AG04449 (cell line): ENCODE data around the gene KDR.

ENCODE experiments used
- CTCF ChIA-PET: fragments of 350-600 bp; formaldehyde crosslinking; extraction: SDS; loops from one replicate; lab custom pipeline; 2021; ENCODE audit warnings: antibody characterized with exemption; lab: Yijun Ruan, JAX
- POLR2A ChIA-PET: fragments of 400-600, 350-600 bp; formaldehyde crosslinking; extraction: SDS; loops from one replicate; lab custom pipeline; 2020; ENCODE audit warnings: antibody characterized with exemption, inconsistent platforms; lab: Yijun Ruan, JAX
- DNase-seq: peaks from one replicate; pipeline ENCODE4 v3.0.0-alpha.2; 2010; ENCODE audit warnings: low read depth, low spot score
- H3K4me3 ChIP-seq: 2 replicates; pipeline ENCODE4 v1.5.1; 2011; ENCODE audit warnings: low read depth, mild to moderate bottlenecking, control low read depth, low read length
- CTCF ChIP-seq: IDR thresholded peaks from one replicate; pipeline ENCODE4 v1.5.1; 2011; ENCODE audit warnings: mild to moderate bottlenecking, moderate library complexity, low read length, control low read depth, inconsistent platforms; ENCODE audit not compliant: insufficient read depth; ENCODE audit errors: missing control alignments

Gene KDR

GRCh38 chr4:55033296-55033695 is 92.1 kb downstream of the KDR start:
- no peak overlapping the region for H3K4me3 ChIP-seq
- TF ChIP-seq CTCF = no peak
- POLR2A ChIA-PET = no interaction called here
- CTCF ChIA-PET = no interaction called here
- DNase-seq = no peak

GRCh38 chr4:55032788-55033187 is 92.6 kb downstream of the KDR start:
- TF ChIP-seq CTCF = no peak
- DNase-seq = no peak
- no peak overlapping the region for H3K4me3 ChIP-seq
- ChIA-PET CTCF (no interaction called here), POLR2A (no interaction called here)

- no peak for TF ChIP-seq CTCF
These were observed 93.2 kb downstream of the KDR start for GRCh38 chr4:55032179-55032578.

GRCh38 chr4:55031158-55031557 is 94.2 kb downstream of the KDR start:
- ChIA-PET POLR2A (no interaction called here), CTCF (no interaction called here)
- no peak for TF ChIP-seq CTCF
- H3K4me3 ChIP-seq = no peak overlapping the region
- no peak for DNase-seq

More at GRCh38 chr4:55032179-55032578, 93.2 kb downstream of the KDR start:
- CTCF ChIA-PET = no interaction called here
- no peak overlapping the region for H3K4me3 ChIP-seq
- POLR2A ChIA-PET = no interaction called here
- no peak for DNase-seq

- DNase-seq = no peak
- no peak overlapping the region for H3K4me3 ChIP-seq
- ChIA-PET POLR2A (no interaction called here), CTCF (no interaction called here)
- TF ChIP-seq CTCF = no peak
These were observed 94.8 kb downstream of the KDR start for GRCh38 chr4:55030589-55030988.

GRCh38 chr4:55029821-55030503 is 95.4 kb downstream of the KDR start:
- TF ChIP-seq CTCF = no peak
- CTCF ChIA-PET = no interaction called here
- no peak overlapping the region for H3K4me3 ChIP-seq
- DNase-seq = no peak
- POLR2A ChIA-PET = no interaction called here
